H1 (cell line): ENCODE data around the gene GLRX5. TPM values are rescaled to one million over a fixed set of nuclear protein-coding genes. Genes with fewer than 3 reads are reported as not detected.

ENCODE experiments used
- CTCF ChIA-PET: fragments of 300-600 bp; sonication (Branson Sonifier 250); formaldehyde crosslinking; loops from one replicate; lab custom pipeline; 2021; ENCODE audit not compliant: partially characterized antibody; lab: Charles Lee
- POLR2A ChIA-PET: fragments of 300-600 bp; sonication (Branson Sonifier 250); formaldehyde crosslinking; loops from one replicate; lab custom pipeline; 2021; ENCODE audit warnings: inconsistent platforms; ENCODE audit not compliant: partially characterized antibody; lab: Charles Lee
- DNase-seq, 2 experiments: peaks; one replicate each; pipeline versions ENCODE4 v3.0.0 to v3.0.0-alpha.2; 2010 to 2022; ENCODE audit warnings: low spot score in 2 of 2, low read depth in 1 of 2, mixed read lengths in 1 of 2
- FAIRE-seq: peaks from 2 replicates; lab custom pipeline; 2011; peaks lifted over from hg19 to GRCh38; lab: Jason Lieb, UNC
- H2AFZ ChIP-seq: 2 replicates; pipeline ENCODE4 v1.8.1; 2012; ENCODE audit warnings: low read length, inconsistent platforms
- H2AK5ac ChIP-seq: 2 replicates; pipeline ENCODE4 v1.6.1; 2013; ENCODE audit warnings: low read depth, low read length
- H2BK120ac ChIP-seq: replicated peaks from 2 replicates; pipeline ENCODE3; 2013; ENCODE audit warnings: low read depth, low read length, inconsistent platforms
- H2BK12ac ChIP-seq: 2 replicates; pipeline ENCODE4 v1.6.1; 2013; ENCODE audit warnings: low read depth, low read length
- H2BK15ac ChIP-seq: 2 replicates; pipeline ENCODE4 v1.6.1; 2013; ENCODE audit warnings: low read length
- H2BK20ac ChIP-seq: 2 replicates; pipeline ENCODE4 v1.6.1; 2013; ENCODE audit warnings: low read length
- H2BK5ac ChIP-seq: 2 replicates; pipeline ENCODE4 v1.6.1; 2013; ENCODE audit warnings: low read depth, low read length
- H3K14ac ChIP-seq: 2 replicates; pipeline ENCODE4 v1.6.1; 2013; ENCODE audit warnings: inconsistent platforms; ENCODE audit not compliant: insufficient read length
- H3K18ac ChIP-seq: 2 replicates; pipeline ENCODE4 v1.6.1; 2013; ENCODE audit warnings: low read length; ENCODE audit errors: extremely low read depth
- H3K23ac ChIP-seq: 2 replicates; pipeline ENCODE4 v1.6.1; 2013; ENCODE audit warnings: inconsistent platforms; ENCODE audit not compliant: insufficient read length
- H3K23me2 ChIP-seq: 2 replicates; pipeline ENCODE4 v1.6.1; 2013; ENCODE audit warnings: low read depth, low read length
- H3K27ac ChIP-seq: 2 replicates; pipeline ENCODE4 v1.6.1; 2011; ENCODE audit warnings: low read depth, low read length, inconsistent platforms
- H3K27me3 ChIP-seq, 4 experiments: replicated peaks in 1 of 4; 1 replicate in 1 of 4; 2 replicates in 3 of 4; pipeline versions ENCODE4 v1.6.1 to v1.8.1; 2011 to 2013; ENCODE audit warnings: low read length in 3 of 4, mild to moderate bottlenecking in 3 of 4, inconsistent platforms in 2 of 4, mixed read lengths in 2 of 4, moderate library complexity in 1 of 4; ENCODE audit not compliant: control insufficient read depth in 3 of 4, insufficient read depth in 3 of 4; ENCODE audit errors: extremely low read depth in 1 of 4
- H3K36me3 ChIP-seq, 4 experiments: 2 replicates each; pipeline versions ENCODE4 v1.6.1 to v1.8.1; 2011 to 2013; ENCODE audit warnings: mild to moderate bottlenecking in 4 of 4, low read length in 3 of 4, moderate library complexity in 2 of 4, control low read depth in 1 of 4, inconsistent platforms in 1 of 4; ENCODE audit not compliant: insufficient read depth in 4 of 4, control insufficient read depth in 2 of 4
- H3K4ac ChIP-seq: replicated peaks from 2 replicates; pipeline ENCODE3; 2013; ENCODE audit warnings: low read length, low read depth, mixed read lengths, inconsistent platforms; ENCODE audit not compliant: insufficient read length
- H3K4me1 ChIP-seq, 4 experiments: replicated peaks in 1 of 4; 1 replicate in 1 of 4; 2 replicates in 3 of 4; pipeline versions ENCODE4 v1.6.1 to v1.8.1; 2011 to 2013; ENCODE audit warnings: low read length in 3 of 4, inconsistent platforms in 2 of 4, mixed read lengths in 1 of 4; ENCODE audit not compliant: insufficient read depth in 4 of 4, control insufficient read depth in 3 of 4
- H3K4me2 ChIP-seq, 2 experiments: 2 replicates each; pipeline versions ENCODE4 v1.6.1 to v1.8.1; 2011 to 2013; ENCODE audit warnings: low read depth in 2 of 2, low read length in 2 of 2, control low read depth in 1 of 2, inconsistent platforms in 1 of 2, mild to moderate bottlenecking in 1 of 2; ENCODE audit not compliant: insufficient read depth in 1 of 2
- H3K4me3 ChIP-seq, 4 experiments: fragments of 200-600, 300-600 bp in 1 of 4; sonication (generic), shearing (Covaris generic), sonication (Bioruptor Twin) in 1 of 4; 2 replicates each; pipeline versions ENCODE4 v1.5.1 to v1.8.1; 2011 to 2016; ENCODE audit warnings: low read length in 4 of 4, low read depth in 3 of 4, control low read depth in 2 of 4, inconsistent platforms in 2 of 4, mild to moderate bottlenecking in 2 of 4, mixed read lengths in 1 of 4, moderate library complexity in 1 of 4; ENCODE audit not compliant: insufficient read depth in 2 of 4; ENCODE audit errors: extremely low read depth in 1 of 4
- H3K56ac ChIP-seq: replicated peaks from 2 replicates; pipeline ENCODE3; 2013; ENCODE audit warnings: low read depth, mild to moderate bottlenecking, mixed read lengths, low read length, inconsistent platforms; ENCODE audit not compliant: insufficient read length
- H3K79me1 ChIP-seq: 2 replicates; pipeline ENCODE4 v1.6.1; 2013; ENCODE audit warnings: low read depth, low read length, control low read depth
- H3K79me2 ChIP-seq, 2 experiments: 2 replicates each; pipeline versions ENCODE4 v1.6.1 to v1.8.1; 2012 to 2013; ENCODE audit warnings: low read length in 2 of 2, mild to moderate bottlenecking in 2 of 2, inconsistent platforms in 1 of 2; ENCODE audit not compliant: insufficient read depth in 2 of 2, control insufficient read depth in 1 of 2
- H3K9ac ChIP-seq, 4 experiments: replicated peaks in 1 of 4; 1 replicate in 1 of 4; 2 replicates in 3 of 4; pipeline versions ENCODE4 v1.6.1 to v1.8.1; 2011 to 2013; ENCODE audit warnings: low read depth in 3 of 4, low read length in 3 of 4, control low read depth in 2 of 4, mild to moderate bottlenecking in 2 of 4, moderate library complexity in 2 of 4, inconsistent platforms in 1 of 4; ENCODE audit errors: extremely low read depth in 1 of 4
- H3K9me3 ChIP-seq, 2 experiments: 2 replicates each; pipeline versions ENCODE4 v1.6.1 to v1.8.1; 2012 to 2013; ENCODE audit warnings: mild to moderate bottlenecking in 2 of 2, moderate library complexity in 2 of 2, control low read depth in 1 of 2, inconsistent platforms in 1 of 2, low read depth in 1 of 2, low read length in 1 of 2, mixed read lengths in 1 of 2; ENCODE audit not compliant: insufficient read depth in 2 of 2
- H4K20me1 ChIP-seq, 2 experiments: replicated peaks in 1 of 2; 2 replicates each; pipeline versions ENCODE3 to v1.8.1; 2011 to 2013; ENCODE audit warnings: inconsistent platforms in 2 of 2, low read length in 2 of 2, mild to moderate bottlenecking in 1 of 2; ENCODE audit not compliant: insufficient read depth in 2 of 2, control insufficient read depth in 1 of 2
- H4K5ac ChIP-seq: 2 replicates; pipeline ENCODE4 v1.6.1; 2013; ENCODE audit warnings: low read length, low read depth, mixed read lengths, inconsistent platforms; ENCODE audit not compliant: insufficient read length
- H4K8ac ChIP-seq: 2 replicates; pipeline ENCODE4 v1.8.0; 2013; ENCODE audit warnings: mild to moderate bottlenecking, moderate library complexity, low read length, inconsistent platforms; ENCODE audit not compliant: insufficient read depth; ENCODE audit errors: extremely low read depth
- H4K91ac ChIP-seq: replicated peaks from 2 replicates; pipeline ENCODE3; 2013; ENCODE audit warnings: low read length, mixed read lengths, inconsistent platforms; ENCODE audit not compliant: insufficient read length
- ASH2L ChIP-seq: fragments of 200-600, 300-600 bp; sonication (generic); IDR thresholded peaks from one replicate; pipeline ENCODE4 v1.7.1; 2017; ENCODE audit warnings: low read length
- CHD1 ChIP-seq: IDR thresholded peaks from 2 replicates; pipeline ENCODE4 v1.6.1; 2012; ENCODE audit warnings: low read depth, low read length, improper control_type of control experiment
- CTCF ChIP-seq, 3 experiments: IDR thresholded peaks; 1 replicate in 2 of 3; 2 replicates in 1 of 3; pipeline versions ENCODE4 v1.5.1 to v1.6.1; 2011; ENCODE audit warnings: low read length in 3 of 3, mild to moderate bottlenecking in 3 of 3, inconsistent platforms in 2 of 3, low read depth in 1 of 3, moderate library complexity in 1 of 3; ENCODE audit not compliant: insufficient read depth in 1 of 3; ENCODE audit errors: control extremely low read depth in 1 of 3
- EP300 ChIP-seq, 2 experiments: IDR thresholded peaks; 1 replicate in 1 of 2; 2 replicates in 1 of 2; pipeline ENCODE4 v1.6.1; 2011 to 2012; ENCODE audit warnings: low read depth in 2 of 2, low read length in 2 of 2, mild to moderate bottlenecking in 2 of 2, borderline replicate concordance in 1 of 2, inconsistent platforms in 1 of 2, moderate library complexity in 1 of 2
- FOSL1 ChIP-seq: IDR thresholded peaks from 2 replicates; pipeline ENCODE4 v1.6.1; 2011; ENCODE audit warnings: mild to moderate bottlenecking, low read depth, low read length, moderate library complexity; ENCODE audit not compliant: insufficient read depth
- MAX ChIP-seq: IDR thresholded peaks from 2 replicates; pipeline ENCODE4 v1.6.1; 2012; ENCODE audit warnings: inconsistent platforms
- PHF8 ChIP-seq: fragments of 200-600 bp; sonication (generic); conservative IDR thresholded peaks from 2 replicates; pipeline ENCODE4 v1.7.1; 2012; ENCODE audit warnings: low read depth, mild to moderate bottlenecking, inconsistent platforms, low read length, moderate library complexity
- RBBP5 ChIP-seq: IDR thresholded peaks from 2 replicates; pipeline ENCODE4 v1.7.1; 2012; ENCODE audit warnings: low read depth, mild to moderate bottlenecking, inconsistent platforms, low read length, moderate library complexity, borderline replicate concordance
- RFX5 ChIP-seq: IDR thresholded peaks from 2 replicates; pipeline ENCODE4 v1.6.1; 2011; ENCODE audit warnings: low read depth, low read length, improper control_type of control experiment, borderline replicate concordance
- SRF ChIP-seq: IDR thresholded peaks from 2 replicates; pipeline ENCODE4 v1.6.1; 2011; ENCODE audit warnings: mild to moderate bottlenecking, low read depth, low read length, moderate library complexity
- TBP ChIP-seq: IDR thresholded peaks from 2 replicates; pipeline ENCODE4 v1.6.1; 2011; ENCODE audit warnings: low read depth, low read length, improper control_type of control experiment
- WGBS, 2 experiments: shearing (Covaris generic) in 1 of 2; methylation state at CpG; one replicate each; pipeline versions ENCODE4 v1.1.6 to v1.1.7; 2013 to 2015; ENCODE audit warnings: low lambda C conversion rate in 2 of 2, mixed read lengths in 2 of 2, inconsistent platforms in 1 of 2, low coverage in 1 of 2, missing lambda C conversion rate in 1 of 2; ENCODE audit not compliant: insufficient replicate concordance in 2 of 2, insufficient coverage in 1 of 2, insufficient read length in 1 of 2; ENCODE audit errors: extremely low coverage in 1 of 2, missing lambda C conversion rate in 1 of 2; 5-methylcytosine and 5-hydroxymethylcytosine counted together
- polyA plus RNA-seq, 7 experiments: library from polyadenylated mRNA; depleted of rRNA in 3 of 7; stranded (reverse) in 5 of 7; unstranded in 2 of 7; fragments of >200 nt in 5 of 7; fragments of 200-250 nt in 2 of 7; gene quantifications; 1 replicate in 5 of 7; 2 replicates in 1 of 7; 4 replicates in 1 of 7; pipeline versions ENCODE4 v1.2.1 to v1.2.3, GENCODE V29; 2011 to 2013; ENCODE audit warnings: missing spikeins in 2 of 7, mixed read lengths in 2 of 7
- total RNA-seq: library from RNA; stranded (reverse); fragmentation: NEBNext Ultra II Directional; extraction: Animal tissue kit (Norgen Biotek cat#: 25700); gene quantifications from 2 replicates; pipeline ENCODE4 v1.2.1, GENCODE V29; 2021

Gene GLRX5
- total and polyA plus RNA-seq, 2 of the 8 experiments (the other 6 are each of a cell fraction or from before 2014, with no cell fraction given) = 70.1 to 88.8 TPM

GRCh38 chr14:95520346-95520745 is 14.5 kb upstream of the GLRX5 start:
- no peaks in the 10 kb centered on the region for H3K79me1 ChIP-seq
- peaks cover 4 to 23% (median 21%) of the 10 kb centered on the region in 4 experiments; a peak in 6 of 7 replicates for H3K27me3 ChIP-seq
- POLR2A ChIA-PET = interaction anchor here (0.9 kb wide), 1 partner anchor 14 kb away, joined by 4 read pairs; the partner anchor contains the start of gene GLRX5
- peaks cover 12% of the 10 kb centered on the region for H3K23me2 ChIP-seq
- no peak overlapping the region for H3K27ac ChIP-seq
- H3K9me3 ChIP-seq = no peaks in the 10 kb centered on the region
- no peaks in the 10 kb centered on the region for H4K20me1 ChIP-seq
- DNase-seq (no peak), FAIRE-seq (no peak)
- no peak overlapping the region for H2AK5ac ChIP-seq
- peaks cover 0 to 13% (median 6%) of the 10 kb centered on the region in 4 experiments; a peak in 5 of 7 replicates for H3K4me1 ChIP-seq
- H4K91ac ChIP-seq = no peak overlapping the region
- H3K18ac ChIP-seq = no peak overlapping the region
- 80% methylated on average over 3 of the region's 3 CpGs; no CpG with 5 or more reads in 1 of the 2 experiments for WGBS, 2 experiments
- CTCF ChIA-PET = interaction anchor here (1.2 to 2.3 kb wide), 5 partner anchors 12 to 93 kb away, joined by 3 to 6 read pairs (median 4); no protein-coding TSS in a partner anchor
- H3K4ac ChIP-seq = no peak overlapping the region
- no peak overlapping the region for H2BK12ac ChIP-seq
- no peak overlapping the region for H3K14ac ChIP-seq
- H4K8ac ChIP-seq = no peak overlapping the region
- H2BK20ac ChIP-seq = no peak overlapping the region
- no peak overlapping the region for H2AFZ ChIP-seq
- no peaks in the 10 kb centered on the region for H3K36me3 ChIP-seq
- H2BK120ac ChIP-seq = no peak overlapping the region
- no peak overlapping the region for H4K5ac ChIP-seq
- no peak overlapping the region for H3K9ac ChIP-seq
- no peak overlapping the region for H3K4me2 ChIP-seq
- H3K56ac ChIP-seq = no peak overlapping the region
- H3K4me3 ChIP-seq = no peak overlapping the region
- H2BK5ac ChIP-seq = no peak overlapping the region
- no peaks in the 10 kb centered on the region for H3K79me2 ChIP-seq
- H2BK15ac ChIP-seq = no peak overlapping the region
- H3K23ac ChIP-seq = no peak overlapping the region
- TF ChIP-seq FOSL1 (no peak), ASH2L (no peak), RBBP5 (no peak), MAX (no peak), CTCF (IDR thresholded peaks at IDR 0.05; ENCODE audit: control extremely low read depth in 1 of 3, insufficient read depth in 1 of 3, low read depth in 1 of 3, low read length in 3 of 3) (no peak), CHD1 (no peak), TBP (no peak), PHF8 (no peak), EP300 (IDR thresholded peaks at IDR 0.05; ENCODE audit: borderline replicate concordance in 1 of 2, low read depth in 2 of 2, low read length in 2 of 2) (no peak), RFX5 (no peak), SRF (no peak)
